Astrocyte (in vitro differentiated cells and primary cell): ENCODE results near the gene TRMT11.

Experiments
- CTCF ChIP-seq: IDR thresholded peaks from 2 replicates; pipeline ENCODE4 v1.5.1; 2011; ENCODE audit warnings: low read depth, mild to moderate bottlenecking, inconsistent platforms, low read length, moderate library complexity; ENCODE audit not compliant: insufficient read depth
- EZH2 ChIP-seq: IDR thresholded peaks from 2 replicates; pipeline ENCODE4 v1.6.1; 2012; ENCODE audit warnings: mild to moderate bottlenecking, low read length, inconsistent platforms; ENCODE audit not compliant: insufficient read depth

GRCh38 chr6:126071000-126071647, 84.8 kb downstream of the TRMT11 start:
- TF ChIP-seq CTCF: no peak
- TF ChIP-seq EZH2: no peak
